ENCODE results near the gene CC2D2A.
A peak's percentile ranks its signal among the peaks of the same experiment; 100 is the strongest.

Gene CC2D2A

DNA sequence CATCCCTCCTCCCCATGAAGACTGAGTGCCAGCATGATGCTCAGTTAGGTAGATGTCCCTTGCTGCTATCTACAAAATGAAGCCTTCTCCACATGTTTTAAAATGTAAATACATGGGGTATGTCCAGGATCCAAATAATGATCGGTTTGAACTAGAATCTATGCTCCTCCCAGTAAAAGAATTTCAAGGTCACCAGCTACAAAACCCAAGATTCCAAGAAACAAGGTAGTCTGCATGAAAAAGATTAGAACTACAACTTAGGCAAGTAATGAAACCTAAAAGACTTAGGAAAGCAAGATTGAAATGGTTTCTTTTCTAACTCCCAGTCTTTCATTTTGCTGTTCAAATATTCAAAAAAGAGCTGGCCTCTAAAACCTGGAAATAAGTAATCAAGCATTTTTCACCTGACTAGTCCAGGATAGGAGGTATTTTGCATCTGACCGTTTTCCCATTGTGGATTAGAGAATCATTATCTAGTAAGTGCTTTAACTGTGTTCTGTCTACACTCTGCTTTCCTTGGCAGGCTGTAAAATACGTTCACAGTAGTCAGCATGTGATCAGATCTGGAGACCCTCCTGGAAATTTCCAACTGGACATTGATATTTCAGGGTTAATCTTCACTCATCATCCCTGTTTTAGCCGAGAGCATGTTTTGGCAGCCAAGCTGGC, 57.4 kb downstream of the CC2D2A start:
- no peaks in the 10 kb centered on the region for H3K27me3 ChIP-seq (replicated peaks in 2 of 5; ENCODE audit: control insufficient read depth in 4 of 5, insufficient read depth in 5 of 5, low read length in 4 of 5)
- no peak for DNase-seq
- H3K27ac ChIP-seq (ENCODE audit: insufficient read depth in 1 of 2, low read depth in 1 of 2, low read length in 2 of 2, poor library complexity in 1 of 2, severe bottlenecking in 2 of 2): no peak overlapping the region
- H3K9me3 ChIP-seq (ENCODE audit: control extremely low read depth in 1 of 5, control insufficient read depth in 4 of 5, insufficient read depth in 2 of 5, low read depth in 1 of 5, low read length in 4 of 5): no peaks in the 10 kb centered on the region
- CTCF ChIA-PET: no interaction called here
- no peaks in the 10 kb centered on the region for H3K36me3 ChIP-seq (ENCODE audit: control insufficient read depth in 4 of 4, insufficient read depth in 4 of 4, low read length in 3 of 4)
- H3K4me3 ChIP-seq (ENCODE audit: control insufficient read depth in 1 of 7, extremely low read depth in 1 of 7, insufficient read depth in 4 of 7, low read depth in 2 of 7, low read length in 6 of 7): no peak overlapping the region
- no peaks in the 10 kb centered on the region for H3K4me1 ChIP-seq (ENCODE audit: control extremely low read depth in 1 of 4, control insufficient read depth in 4 of 4, insufficient read depth in 4 of 4, low read length in 3 of 4)
- POLR2A ChIA-PET: no interaction called here
- WGBS (ENCODE audit: insufficient coverage): 95% methylated on average over 2 of the region's 4 CpGs

DNA sequence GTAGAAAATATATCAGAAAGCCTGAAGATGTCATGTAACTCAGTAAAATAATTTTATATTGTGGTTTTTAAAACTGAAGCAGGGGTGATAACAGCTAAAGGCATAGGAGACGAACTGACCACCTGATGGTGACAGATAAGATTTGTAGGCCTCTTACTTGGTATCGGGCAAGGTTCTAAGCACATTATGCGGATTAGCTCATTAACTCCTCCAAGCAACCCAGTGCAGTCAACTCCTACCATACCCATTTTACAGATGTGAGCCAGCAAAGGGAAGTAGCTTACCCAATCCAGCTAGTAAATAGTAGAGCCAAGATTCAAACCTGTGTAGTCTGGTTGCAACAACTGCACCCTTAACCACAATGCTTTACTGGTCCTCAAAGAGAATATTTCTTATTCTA, 62.1 kb downstream of the CC2D2A start:
- POLR2A ChIA-PET: no interaction called here
- Histone ChIP-seq H3K4me1 (ENCODE audit: control extremely low read depth in 1 of 4, control insufficient read depth in 4 of 4, insufficient read depth in 4 of 4, low read length in 3 of 4) (no peaks in the 10 kb centered on the region), H3K27me3 (replicated peaks in 2 of 5; ENCODE audit: control insufficient read depth in 4 of 5, insufficient read depth in 5 of 5, low read length in 4 of 5) (no peaks in the 10 kb centered on the region), H3K4me3 (ENCODE audit: control insufficient read depth in 1 of 7, extremely low read depth in 1 of 7, insufficient read depth in 4 of 7, low read depth in 2 of 7, low read length in 6 of 7) (no peak overlapping the region), H3K36me3 (ENCODE audit: control insufficient read depth in 4 of 4, insufficient read depth in 4 of 4, low read length in 3 of 4) (no peaks in the 10 kb centered on the region), H3K9me3 (ENCODE audit: control extremely low read depth in 1 of 5, control insufficient read depth in 4 of 5, insufficient read depth in 2 of 5, low read depth in 1 of 5, low read length in 4 of 5) (no peaks in the 10 kb centered on the region), H3K27ac (ENCODE audit: insufficient read depth in 1 of 2, low read depth in 1 of 2, low read length in 2 of 2, poor library complexity in 1 of 2, severe bottlenecking in 2 of 2) (no peak overlapping the region)
- CTCF ChIA-PET: interaction anchor here (1.5 kb wide), 1 partner anchor 20 kb away, joined by 3 read pairs; no protein-coding TSS in a partner anchor
- peak in 1 of 3 donors; percentile 15 for DNase-seq
- WGBS (ENCODE audit: insufficient coverage): no CpG with 5 or more reads among the region's 3 CpGs

DNA sequence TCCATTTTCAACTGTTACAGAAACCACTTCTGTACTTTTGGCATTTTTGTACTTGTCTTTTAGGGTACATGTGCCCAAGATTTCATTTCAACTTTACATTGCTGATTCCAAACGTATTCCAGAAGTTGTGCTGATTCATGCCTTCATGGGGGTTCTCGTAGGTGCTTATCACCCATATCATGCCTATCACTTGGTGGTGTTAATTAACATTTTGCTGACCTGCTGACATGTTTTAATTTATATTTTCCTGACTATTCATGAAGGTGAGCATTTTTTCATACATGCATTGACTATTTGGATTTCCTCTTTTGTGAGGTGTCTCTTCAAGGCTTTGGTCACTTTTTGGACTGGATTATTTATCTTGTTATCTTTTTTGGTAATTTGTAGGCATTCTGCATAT, 64.1 kb downstream of the CC2D2A start:
- H3K27me3 ChIP-seq (replicated peaks in 2 of 5; ENCODE audit: control insufficient read depth in 4 of 5, insufficient read depth in 5 of 5, low read length in 4 of 5): no peaks in the 10 kb centered on the region
- H3K4me1 ChIP-seq (ENCODE audit: control extremely low read depth in 1 of 4, control insufficient read depth in 4 of 4, insufficient read depth in 4 of 4, low read length in 3 of 4): no peaks in the 10 kb centered on the region
- H3K4me3 ChIP-seq (ENCODE audit: control insufficient read depth in 1 of 7, extremely low read depth in 1 of 7, insufficient read depth in 4 of 7, low read depth in 2 of 7, low read length in 6 of 7): no peak overlapping the region
- POLR2A ChIA-PET: no interaction called here
- no peaks in the 10 kb centered on the region for H3K9me3 ChIP-seq (ENCODE audit: control extremely low read depth in 1 of 5, control insufficient read depth in 4 of 5, insufficient read depth in 2 of 5, low read depth in 1 of 5, low read length in 4 of 5)
- DNase-seq: no peak
- WGBS (ENCODE audit: insufficient coverage): 92% methylated on average over 2 of the region's 2 CpGs
- no peak overlapping the region for H3K27ac ChIP-seq (ENCODE audit: insufficient read depth in 1 of 2, low read depth in 1 of 2, low read length in 2 of 2, poor library complexity in 1 of 2, severe bottlenecking in 2 of 2)
- H3K36me3 ChIP-seq (ENCODE audit: control insufficient read depth in 4 of 4, insufficient read depth in 4 of 4, low read length in 3 of 4): no peaks in the 10 kb centered on the region
- CTCF ChIA-PET: no interaction called here

DNA sequence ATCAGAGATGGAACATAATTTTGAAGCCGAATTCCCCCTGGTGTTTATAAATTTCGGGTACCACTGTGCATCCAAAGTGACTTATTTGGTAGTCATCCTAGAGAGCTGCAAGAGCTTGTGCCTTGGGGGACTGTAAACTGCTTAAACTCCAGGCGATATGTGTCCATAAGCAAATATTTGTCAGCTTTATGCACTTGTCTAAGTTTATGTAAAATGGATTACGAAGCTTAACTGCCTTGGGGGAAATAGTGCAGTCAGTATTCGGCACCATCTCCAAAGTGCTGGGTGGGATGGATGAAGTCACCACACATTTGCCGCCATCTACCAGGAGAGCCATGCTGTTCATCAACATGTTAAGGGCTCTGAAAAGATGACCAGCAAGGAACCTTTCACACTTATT, 65.9 kb downstream of the CC2D2A start:
- H3K4me3 ChIP-seq (ENCODE audit: control insufficient read depth in 1 of 7, extremely low read depth in 1 of 7, insufficient read depth in 4 of 7, low read depth in 2 of 7, low read length in 6 of 7): no peak overlapping the region
- ChIA-PET POLR2A (interaction anchor here (0.7 kb wide), 1 partner anchor 18 kb away, joined by 6 read pairs; no protein-coding TSS in a partner anchor), CTCF (no interaction called here)
- no peaks in the 10 kb centered on the region for H3K36me3 ChIP-seq (ENCODE audit: control insufficient read depth in 4 of 4, insufficient read depth in 4 of 4, low read length in 3 of 4)
- WGBS (ENCODE audit: insufficient coverage): 98% methylated on average over 5 of the region's 6 CpGs
- no peaks in the 10 kb centered on the region for H3K9me3 ChIP-seq (ENCODE audit: control extremely low read depth in 1 of 5, control insufficient read depth in 4 of 5, insufficient read depth in 2 of 5, low read depth in 1 of 5, low read length in 4 of 5)
- no peaks in the 10 kb centered on the region for H3K4me1 ChIP-seq (ENCODE audit: control extremely low read depth in 1 of 4, control insufficient read depth in 4 of 4, insufficient read depth in 4 of 4, low read length in 3 of 4)
- no peak for DNase-seq
- H3K27ac ChIP-seq (ENCODE audit: insufficient read depth in 1 of 2, low read depth in 1 of 2, low read length in 2 of 2, poor library complexity in 1 of 2, severe bottlenecking in 2 of 2): no peak overlapping the region
- no peaks in the 10 kb centered on the region for H3K27me3 ChIP-seq (replicated peaks in 2 of 5; ENCODE audit: control insufficient read depth in 4 of 5, insufficient read depth in 5 of 5, low read length in 4 of 5)

DNA sequence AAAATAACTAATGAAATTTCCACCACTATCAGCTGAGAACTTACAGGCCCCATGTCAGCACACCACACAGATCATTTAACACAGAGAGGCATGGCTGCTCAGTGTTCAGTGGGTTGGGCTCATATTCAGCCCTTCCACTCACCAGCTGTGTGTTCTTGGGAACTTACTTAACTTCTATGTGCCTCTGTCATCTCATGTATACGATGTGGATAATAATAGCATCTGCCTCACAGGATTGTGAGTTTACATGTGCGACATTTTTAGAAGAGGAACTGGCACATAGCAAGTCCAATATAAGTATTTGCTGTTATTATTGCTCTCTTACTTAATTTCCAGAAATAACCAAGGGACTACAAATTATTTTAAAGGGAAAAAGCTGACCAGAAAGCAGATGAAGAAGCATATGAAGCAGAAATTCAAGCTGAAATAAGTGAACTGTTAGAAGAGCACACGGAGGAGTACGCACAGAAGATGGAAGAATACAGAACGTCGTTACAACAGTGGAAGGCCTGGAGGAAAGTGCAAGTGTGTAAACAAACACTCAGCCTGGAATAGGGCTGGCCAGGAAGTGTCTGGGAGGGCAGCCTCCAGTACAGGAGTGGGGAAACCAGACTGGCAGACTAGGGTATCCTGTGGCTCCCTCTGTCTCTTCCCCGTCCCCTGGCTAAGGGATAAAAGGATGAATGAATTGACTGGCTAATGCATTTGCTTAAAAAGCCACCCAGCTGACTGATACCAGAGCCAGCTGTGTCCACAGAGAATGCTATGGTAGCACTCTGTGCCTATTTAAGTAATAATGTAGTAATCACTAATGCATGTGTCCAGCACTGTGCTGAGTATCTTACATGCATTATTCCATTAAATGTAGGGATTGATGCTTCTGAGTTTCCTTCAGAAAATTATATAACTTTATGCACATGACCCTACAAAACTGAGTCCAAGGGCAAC, 67.1 kb downstream of the CC2D2A start:
- ChIA-PET CTCF (interaction anchor here (1.4 kb wide), 1 partner anchor 57 kb away, joined by 4 read pairs; no protein-coding TSS in a partner anchor), POLR2A (no interaction called here)
- H3K27me3 ChIP-seq (replicated peaks in 2 of 5; ENCODE audit: control insufficient read depth in 4 of 5, insufficient read depth in 5 of 5, low read length in 4 of 5): no peaks in the 10 kb centered on the region
- no peak overlapping the region for H3K4me3 ChIP-seq (ENCODE audit: control insufficient read depth in 1 of 7, extremely low read depth in 1 of 7, insufficient read depth in 4 of 7, low read depth in 2 of 7, low read length in 6 of 7)
- DNase-seq: no peak
- H3K27ac ChIP-seq (ENCODE audit: insufficient read depth in 1 of 2, low read depth in 1 of 2, low read length in 2 of 2, poor library complexity in 1 of 2, severe bottlenecking in 2 of 2): no peak overlapping the region
- H3K9me3 ChIP-seq (ENCODE audit: control extremely low read depth in 1 of 5, control insufficient read depth in 4 of 5, insufficient read depth in 2 of 5, low read depth in 1 of 5, low read length in 4 of 5): no peaks in the 10 kb centered on the region
- H3K4me1 ChIP-seq (ENCODE audit: control extremely low read depth in 1 of 4, control insufficient read depth in 4 of 4, insufficient read depth in 4 of 4, low read length in 3 of 4): no peaks in the 10 kb centered on the region
- H3K36me3 ChIP-seq (ENCODE audit: control insufficient read depth in 4 of 4, insufficient read depth in 4 of 4, low read length in 3 of 4): no peaks in the 10 kb centered on the region
- WGBS (ENCODE audit: insufficient coverage): 100% methylated on average over 4 of the region's 7 CpGs

DNA sequence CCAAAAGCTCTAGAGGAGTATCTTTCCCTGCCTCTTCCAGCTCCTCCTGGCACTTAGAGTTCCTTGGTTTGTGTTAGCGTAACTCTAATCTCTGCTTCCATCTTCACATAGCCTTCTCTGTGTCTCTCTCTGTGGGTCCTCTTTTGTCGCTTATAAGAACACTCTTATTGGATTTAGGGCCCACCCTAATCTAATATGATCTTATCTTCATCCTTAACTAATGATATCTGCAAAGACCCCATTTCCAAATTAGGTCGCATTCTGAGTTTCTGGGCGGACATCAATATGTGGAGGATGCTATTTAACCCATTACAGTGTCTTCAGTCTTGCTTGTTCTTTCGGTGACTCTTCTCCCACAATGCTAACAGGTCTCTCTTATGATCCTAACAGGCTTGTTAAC, 72.3 kb downstream of the CC2D2A start:
- no peaks in the 10 kb centered on the region for H3K9me3 ChIP-seq (ENCODE audit: control extremely low read depth in 1 of 5, control insufficient read depth in 4 of 5, insufficient read depth in 2 of 5, low read depth in 1 of 5, low read length in 4 of 5)
- H3K4me3 ChIP-seq (ENCODE audit: control insufficient read depth in 1 of 7, extremely low read depth in 1 of 7, insufficient read depth in 4 of 7, low read depth in 2 of 7, low read length in 6 of 7): no peak overlapping the region
- WGBS (ENCODE audit: insufficient coverage): 94% methylated on average over 5 of the region's 5 CpGs
- ChIA-PET CTCF (no interaction called here), POLR2A (no interaction called here)
- DNase-seq: no peak
- H3K27me3 ChIP-seq (replicated peaks in 2 of 5; ENCODE audit: control insufficient read depth in 4 of 5, insufficient read depth in 5 of 5, low read length in 4 of 5): no peaks in the 10 kb centered on the region
- H3K27ac ChIP-seq (ENCODE audit: insufficient read depth in 1 of 2, low read depth in 1 of 2, low read length in 2 of 2, poor library complexity in 1 of 2, severe bottlenecking in 2 of 2): no peak overlapping the region
- H3K36me3 ChIP-seq (ENCODE audit: control insufficient read depth in 4 of 4, insufficient read depth in 4 of 4, low read length in 3 of 4): peaks cover 0 to 2% (median 0%) of the 10 kb centered on the region in 4 experiments
- H3K4me1 ChIP-seq (ENCODE audit: control extremely low read depth in 1 of 4, control insufficient read depth in 4 of 4, insufficient read depth in 4 of 4, low read length in 3 of 4): no peaks in the 10 kb centered on the region

DNA sequence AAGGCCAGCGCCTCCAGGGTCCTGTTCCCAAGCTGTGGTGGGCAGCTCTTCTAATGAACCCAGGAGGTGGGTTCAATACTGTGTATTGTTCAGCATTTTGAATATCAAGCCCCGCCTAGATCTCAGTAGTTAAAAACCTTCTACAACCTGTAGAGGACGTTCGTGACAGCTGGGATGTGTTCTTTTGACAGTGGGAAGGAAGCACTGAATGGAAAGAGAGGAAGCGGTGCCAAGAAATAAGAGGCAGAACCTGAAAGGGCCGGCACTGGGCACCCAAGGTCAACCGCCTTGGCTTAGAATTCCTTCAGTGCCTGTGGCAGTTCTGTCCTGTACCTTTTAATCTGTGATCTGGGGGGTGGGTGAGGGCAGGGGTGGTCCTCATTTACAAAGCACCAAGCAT, 73.1 kb downstream of the CC2D2A start:
- Histone ChIP-seq H3K9me3 (ENCODE audit: control extremely low read depth in 1 of 5, control insufficient read depth in 4 of 5, insufficient read depth in 2 of 5, low read depth in 1 of 5, low read length in 4 of 5) (no peaks in the 10 kb centered on the region), H3K27ac (ENCODE audit: insufficient read depth in 1 of 2, low read depth in 1 of 2, low read length in 2 of 2, poor library complexity in 1 of 2, severe bottlenecking in 2 of 2) (no peak overlapping the region), H3K36me3 (ENCODE audit: control insufficient read depth in 4 of 4, insufficient read depth in 4 of 4, low read length in 3 of 4) (peaks cover 0 to 2% (median 0%) of the 10 kb centered on the region in 4 experiments), H3K27me3 (replicated peaks in 2 of 5; ENCODE audit: control insufficient read depth in 4 of 5, insufficient read depth in 5 of 5, low read length in 4 of 5) (no peaks in the 10 kb centered on the region), H3K4me1 (ENCODE audit: control extremely low read depth in 1 of 4, control insufficient read depth in 4 of 4, insufficient read depth in 4 of 4, low read length in 3 of 4) (no peaks in the 10 kb centered on the region), H3K4me3 (ENCODE audit: control insufficient read depth in 1 of 7, extremely low read depth in 1 of 7, insufficient read depth in 4 of 7, low read depth in 2 of 7, low read length in 6 of 7) (no peak overlapping the region)
- 90% methylated on average over 3 of the region's 7 CpGs for WGBS (ENCODE audit: insufficient coverage)
- DNase-seq: no peak
- POLR2A ChIA-PET: no interaction called here
- CTCF ChIA-PET: no interaction called here

All from common myeloid progenitor, CD34-positive (primary cell).